ENCODE results near the gene MEGF8.

The MEGF8 gene

DNA sequence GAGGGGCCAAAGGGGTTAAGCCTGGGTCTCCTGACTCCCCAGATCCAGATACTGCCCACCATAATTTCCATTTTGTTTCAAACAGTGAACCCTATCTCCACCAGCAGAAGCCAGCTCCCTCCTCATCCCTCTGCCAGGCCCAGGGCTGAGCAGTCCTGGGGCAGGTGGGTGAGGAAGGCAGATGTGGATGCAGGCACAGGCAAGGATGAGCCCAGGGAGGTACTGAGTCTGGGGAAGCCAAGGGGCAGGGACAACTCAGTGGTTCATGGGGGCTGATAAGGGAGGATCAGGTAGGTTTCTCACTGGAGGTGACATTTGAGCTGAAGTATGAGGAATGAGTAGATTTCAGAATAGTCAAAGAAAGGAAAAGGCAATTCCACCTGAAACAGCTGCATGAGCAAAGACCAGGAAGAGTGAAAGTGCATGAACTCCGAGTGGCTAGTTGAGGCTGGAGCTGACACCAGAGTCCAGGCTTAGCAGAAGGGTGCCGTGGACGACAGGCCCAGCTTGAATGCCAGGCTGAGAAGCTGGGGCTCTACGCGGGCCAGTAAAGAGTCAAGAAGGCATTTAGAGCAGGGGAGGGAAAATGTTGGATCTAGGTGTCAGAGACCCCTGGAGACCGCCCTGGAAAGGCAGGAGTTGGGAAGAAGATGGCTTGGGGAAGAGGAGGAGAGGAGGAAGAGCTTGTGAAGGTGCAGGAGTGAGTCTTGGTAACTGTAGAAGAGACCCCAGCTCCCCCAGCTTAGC is 46.1 kb upstream of the MEGF8 start:
- in situ Hi-C loops (cut with MboI; ENCODE audit: low sequenced_read_pairs, unreplicated experiment): no loop called here
- TF ChIP-seq, protein P1, sequence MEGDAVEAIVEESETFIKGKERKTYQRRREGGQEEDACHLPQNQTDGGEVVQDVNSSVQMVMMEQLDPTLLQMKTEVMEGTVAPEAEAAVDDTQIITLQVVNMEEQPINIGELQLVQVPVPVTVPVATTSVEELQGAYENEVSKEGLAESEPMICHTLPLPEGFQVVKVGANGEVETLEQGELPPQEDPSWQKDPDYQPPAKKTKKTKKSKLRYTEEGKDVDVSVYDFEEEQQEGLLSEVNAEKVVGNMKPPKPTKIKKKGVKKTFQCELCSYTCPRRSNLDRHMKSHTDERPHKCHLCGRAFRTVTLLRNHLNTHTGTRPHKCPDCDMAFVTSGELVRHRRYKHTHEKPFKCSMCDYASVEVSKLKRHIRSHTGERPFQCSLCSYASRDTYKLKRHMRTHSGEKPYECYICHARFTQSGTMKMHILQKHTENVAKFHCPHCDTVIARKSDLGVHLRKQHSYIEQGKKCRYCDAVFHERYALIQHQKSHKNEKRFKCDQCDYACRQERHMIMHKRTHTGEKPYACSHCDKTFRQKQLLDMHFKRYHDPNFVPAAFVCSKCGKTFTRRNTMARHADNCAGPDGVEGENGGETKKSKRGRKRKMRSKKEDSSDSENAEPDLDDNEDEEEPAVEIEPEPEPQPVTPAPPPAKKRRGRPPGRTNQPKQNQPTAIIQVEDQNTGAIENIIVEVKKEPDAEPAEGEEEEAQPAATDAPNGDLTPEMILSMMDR (IDR thresholded peaks at IDR 0.05; ENCODE audit: borderline replicate concordance, control extremely low read depth, extremely low read depth, insufficient read depth, missing control alignments): no peak
- DNase-seq (ENCODE audit: low spot score): no peak

DNA sequence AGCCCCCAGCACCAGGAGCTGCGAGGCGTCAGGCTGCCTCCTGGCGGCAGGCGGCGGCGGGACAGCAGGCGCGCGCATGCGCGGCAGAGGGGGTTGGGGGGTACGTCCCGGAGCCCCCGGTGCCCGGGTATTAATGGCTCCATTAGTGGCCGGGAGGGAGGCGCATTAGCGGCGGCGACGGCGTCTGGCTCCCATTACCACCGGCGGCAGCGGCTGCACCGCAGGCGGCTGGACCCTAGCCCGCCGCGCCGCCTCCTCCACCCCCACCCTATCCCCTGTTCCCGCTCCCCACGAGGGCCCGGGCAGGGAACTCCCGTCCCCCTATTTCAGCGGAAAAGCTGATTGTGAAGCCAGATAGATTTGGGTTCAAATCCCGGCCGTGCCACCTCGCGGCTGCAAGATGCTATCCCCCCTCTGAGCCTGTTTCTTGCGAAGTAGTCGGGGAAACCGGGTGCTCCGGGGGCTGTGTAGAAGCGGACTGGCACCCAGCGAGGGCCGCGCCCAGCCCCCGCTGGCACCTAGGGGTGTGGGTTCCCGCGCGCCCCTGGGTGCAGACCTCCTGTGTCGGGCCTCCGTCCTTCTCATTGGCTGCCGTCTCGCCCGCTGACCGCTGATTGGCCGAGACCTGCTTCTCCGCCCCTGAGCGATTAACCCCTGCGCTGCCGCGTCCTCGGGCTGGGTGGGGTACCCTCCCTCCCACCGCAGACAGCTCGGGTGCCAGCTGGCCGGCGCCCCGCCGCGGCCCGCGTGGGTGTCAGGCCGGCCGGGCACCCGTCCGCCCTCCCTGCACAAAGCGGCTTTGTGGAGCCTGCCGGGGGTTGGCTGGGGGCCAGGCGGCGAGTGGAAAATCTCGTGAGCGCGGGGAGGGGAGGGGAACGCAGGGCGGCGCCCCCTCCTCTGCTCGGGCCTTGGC is 45.3 kb upstream of the MEGF8 start:
- TF ChIP-seq, protein P1 (IDR thresholded peaks at IDR 0.05; ENCODE audit: borderline replicate concordance, control extremely low read depth, extremely low read depth, insufficient read depth, missing control alignments): peak; percentile 94
- in situ Hi-C loops (cut with MboI; ENCODE audit: low sequenced_read_pairs, unreplicated experiment): no loop called here
- peak; percentile 93 for DNase-seq (ENCODE audit: low spot score)

DNA sequence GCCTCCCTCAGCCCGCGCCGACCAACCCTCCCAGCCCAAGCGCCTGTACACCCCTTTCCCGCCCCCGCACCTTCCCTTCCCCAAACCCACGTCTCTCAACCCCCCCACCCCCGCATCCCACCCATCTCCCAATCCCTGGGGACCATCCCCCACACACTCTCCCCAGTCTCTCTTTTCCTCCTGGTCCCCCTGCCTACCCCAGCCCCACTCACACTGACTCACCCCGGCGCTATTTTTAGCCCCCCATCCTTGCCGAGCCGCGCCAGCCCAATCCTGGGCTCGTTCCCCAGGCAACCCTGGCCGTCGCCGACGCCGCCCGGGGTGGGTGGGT is 44.7 kb upstream of the MEGF8 start:
- DNase-seq (ENCODE audit: low spot score): no peak
- in situ Hi-C loops (cut with MboI; ENCODE audit: low sequenced_read_pairs, unreplicated experiment): no loop called here

DNA sequence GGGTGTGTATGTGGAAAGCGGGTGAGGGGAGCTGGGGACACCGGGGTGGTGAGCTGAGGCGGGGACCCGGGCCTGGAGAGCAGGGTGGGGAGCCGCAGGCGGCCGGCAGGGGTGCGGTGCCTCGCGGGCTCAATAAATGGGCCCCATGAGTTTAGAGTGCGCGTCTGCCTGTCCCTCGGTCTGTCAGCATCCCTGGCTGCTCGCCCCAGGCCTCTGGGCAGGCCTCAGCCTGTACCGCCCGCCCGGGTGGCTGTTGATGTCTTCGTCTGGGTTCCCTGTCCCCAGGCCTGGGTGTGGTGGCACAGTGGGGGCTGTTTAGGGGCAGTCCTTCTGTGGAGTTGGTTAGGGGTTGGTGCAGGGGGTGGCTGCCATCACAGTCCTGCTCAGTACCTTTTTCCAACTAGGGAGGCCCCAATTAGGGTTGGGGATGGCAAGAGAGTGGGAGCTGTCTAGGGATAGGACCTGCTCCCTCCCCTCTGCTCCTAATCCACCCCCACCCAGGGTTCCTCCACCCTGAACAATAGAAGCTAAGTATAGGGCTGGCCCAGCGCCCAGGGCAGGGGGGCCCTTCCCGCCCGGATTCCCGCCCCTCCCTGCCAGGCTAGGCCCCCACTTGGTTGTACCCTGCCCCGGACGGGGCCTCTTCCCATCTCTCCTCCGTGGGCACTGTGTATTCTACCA is 44.1 kb upstream of the MEGF8 start:
- DNase-seq (ENCODE audit: low spot score): no peak
- in situ Hi-C loops (cut with MboI; ENCODE audit: low sequenced_read_pairs, unreplicated experiment): no loop called here
- TF ChIP-seq, protein P1 (IDR thresholded peaks at IDR 0.05; ENCODE audit: borderline replicate concordance, control extremely low read depth, extremely low read depth, insufficient read depth, missing control alignments): no peak

More for the DNA sequence above, 44.7 kb upstream of the MEGF8 start:
- TF ChIP-seq, protein P1 (IDR thresholded peaks at IDR 0.05; ENCODE audit: borderline replicate concordance, control extremely low read depth, extremely low read depth, insufficient read depth, missing control alignments): no peak

DNA sequence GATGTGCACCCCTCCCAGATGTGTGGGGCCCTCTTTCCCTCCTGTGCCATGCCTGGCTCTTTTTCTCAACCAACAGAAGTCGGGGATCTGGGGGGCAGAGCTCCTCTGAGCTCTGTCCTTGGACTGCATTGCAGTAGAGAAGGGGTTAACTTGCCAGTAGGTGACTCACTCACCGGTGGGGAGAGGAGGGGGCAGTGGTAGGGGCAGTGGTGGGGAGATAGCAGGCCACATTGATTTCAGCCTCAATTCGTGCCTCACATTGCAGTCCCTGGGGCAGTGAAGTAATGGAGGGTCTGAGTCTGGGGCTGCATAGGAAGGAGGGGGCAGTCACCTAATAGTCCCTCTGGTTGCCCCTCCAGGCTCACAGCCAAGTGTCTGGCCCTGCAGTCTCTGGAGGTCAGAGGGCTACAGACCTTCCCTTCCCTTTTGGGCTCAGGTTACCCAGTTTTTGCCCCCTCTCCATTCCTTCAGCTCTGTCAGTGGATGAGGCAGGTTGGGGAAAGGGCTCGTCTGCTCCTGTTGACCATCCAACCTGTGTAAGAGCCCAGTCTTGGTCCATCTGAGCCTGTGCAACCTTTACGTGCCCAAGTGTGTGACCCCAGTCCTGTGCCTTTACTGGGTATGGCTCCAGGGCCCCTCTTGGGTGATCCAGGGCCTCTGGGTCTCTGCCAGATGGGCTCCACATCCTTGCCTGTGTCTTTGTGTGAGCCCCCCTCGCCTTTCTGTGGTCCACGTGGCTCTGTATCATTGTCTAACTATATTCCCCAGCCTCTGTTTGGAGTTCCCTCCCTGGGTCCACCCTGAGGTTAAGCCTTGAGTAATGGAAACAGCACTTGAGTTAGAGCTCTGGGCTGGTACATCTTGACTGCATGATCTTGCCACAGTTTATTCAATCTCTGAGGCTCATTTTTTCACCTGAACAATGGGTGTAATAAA is 43.3 kb upstream of the MEGF8 start:
- in situ Hi-C loops (cut with MboI; ENCODE audit: low sequenced_read_pairs, unreplicated experiment): no loop called here
- no peak for DNase-seq (ENCODE audit: low spot score)
- TF ChIP-seq, protein P1 (IDR thresholded peaks at IDR 0.05; ENCODE audit: borderline replicate concordance, control extremely low read depth, extremely low read depth, insufficient read depth, missing control alignments): no peak
